H1 (cell line): ENCODE results near the gene KLHDC4. TPM values are rescaled to one million over a fixed set of nuclear protein-coding genes. Genes with fewer than 3 reads are reported as not detected.

Source experiments
- CTCF ChIA-PET: fragments of 300-600 bp; sonication (Branson Sonifier 250); formaldehyde crosslinking; loops from one replicate; lab custom pipeline; 2021; ENCODE audit not compliant: partially characterized antibody; lab: Charles Lee
- POLR2A ChIA-PET: fragments of 300-600 bp; sonication (Branson Sonifier 250); formaldehyde crosslinking; loops from one replicate; lab custom pipeline; 2021; ENCODE audit warnings: inconsistent platforms; ENCODE audit not compliant: partially characterized antibody; lab: Charles Lee
- DNase-seq, 2 experiments: peaks; one replicate each; pipeline versions ENCODE4 v3.0.0 to v3.0.0-alpha.2; 2010 to 2022; ENCODE audit warnings: low spot score in 2 of 2, low read depth in 1 of 2, mixed read lengths in 1 of 2
- FAIRE-seq: peaks from 2 replicates; lab custom pipeline; 2011; peaks lifted over from hg19 to GRCh38; lab: Jason Lieb, UNC
- H2AFZ ChIP-seq: 2 replicates; pipeline ENCODE4 v1.8.1; 2012; ENCODE audit warnings: low read length, inconsistent platforms
- H2AK5ac ChIP-seq: 2 replicates; pipeline ENCODE4 v1.6.1; 2013; ENCODE audit warnings: low read depth, low read length
- H2BK120ac ChIP-seq: replicated peaks from 2 replicates; pipeline ENCODE3; 2013; ENCODE audit warnings: low read depth, low read length, inconsistent platforms
- H2BK12ac ChIP-seq: 2 replicates; pipeline ENCODE4 v1.6.1; 2013; ENCODE audit warnings: low read depth, low read length
- H2BK15ac ChIP-seq: 2 replicates; pipeline ENCODE4 v1.6.1; 2013; ENCODE audit warnings: low read length
- H2BK20ac ChIP-seq: 2 replicates; pipeline ENCODE4 v1.6.1; 2013; ENCODE audit warnings: low read length
- H2BK5ac ChIP-seq: 2 replicates; pipeline ENCODE4 v1.6.1; 2013; ENCODE audit warnings: low read depth, low read length
- H3K14ac ChIP-seq: 2 replicates; pipeline ENCODE4 v1.6.1; 2013; ENCODE audit warnings: inconsistent platforms; ENCODE audit not compliant: insufficient read length
- H3K18ac ChIP-seq: 2 replicates; pipeline ENCODE4 v1.6.1; 2013; ENCODE audit warnings: low read length; ENCODE audit errors: extremely low read depth
- H3K23ac ChIP-seq: 2 replicates; pipeline ENCODE4 v1.6.1; 2013; ENCODE audit warnings: inconsistent platforms; ENCODE audit not compliant: insufficient read length
- H3K23me2 ChIP-seq: 2 replicates; pipeline ENCODE4 v1.6.1; 2013; ENCODE audit warnings: low read depth, low read length
- H3K27ac ChIP-seq: 2 replicates; pipeline ENCODE4 v1.6.1; 2011; ENCODE audit warnings: low read depth, low read length, inconsistent platforms
- H3K27me3 ChIP-seq, 4 experiments: replicated peaks in 1 of 4; 1 replicate in 1 of 4; 2 replicates in 3 of 4; pipeline versions ENCODE4 v1.6.1 to v1.8.1; 2011 to 2013; ENCODE audit warnings: low read length in 3 of 4, mild to moderate bottlenecking in 3 of 4, inconsistent platforms in 2 of 4, mixed read lengths in 2 of 4, moderate library complexity in 1 of 4; ENCODE audit not compliant: control insufficient read depth in 3 of 4, insufficient read depth in 3 of 4; ENCODE audit errors: extremely low read depth in 1 of 4
- H3K36me3 ChIP-seq, 4 experiments: 2 replicates each; pipeline versions ENCODE4 v1.6.1 to v1.8.1; 2011 to 2013; ENCODE audit warnings: mild to moderate bottlenecking in 4 of 4, low read length in 3 of 4, moderate library complexity in 2 of 4, control low read depth in 1 of 4, inconsistent platforms in 1 of 4; ENCODE audit not compliant: insufficient read depth in 4 of 4, control insufficient read depth in 2 of 4
- H3K4ac ChIP-seq: replicated peaks from 2 replicates; pipeline ENCODE3; 2013; ENCODE audit warnings: low read length, low read depth, mixed read lengths, inconsistent platforms; ENCODE audit not compliant: insufficient read length
- H3K4me1 ChIP-seq, 4 experiments: replicated peaks in 1 of 4; 1 replicate in 1 of 4; 2 replicates in 3 of 4; pipeline versions ENCODE4 v1.6.1 to v1.8.1; 2011 to 2013; ENCODE audit warnings: low read length in 3 of 4, inconsistent platforms in 2 of 4, mixed read lengths in 1 of 4; ENCODE audit not compliant: insufficient read depth in 4 of 4, control insufficient read depth in 3 of 4
- H3K4me2 ChIP-seq, 2 experiments: 2 replicates each; pipeline versions ENCODE4 v1.6.1 to v1.8.1; 2011 to 2013; ENCODE audit warnings: low read depth in 2 of 2, low read length in 2 of 2, control low read depth in 1 of 2, inconsistent platforms in 1 of 2, mild to moderate bottlenecking in 1 of 2; ENCODE audit not compliant: insufficient read depth in 1 of 2
- H3K4me3 ChIP-seq, 4 experiments: fragments of 200-600, 300-600 bp in 1 of 4; sonication (generic), shearing (Covaris generic), sonication (Bioruptor Twin) in 1 of 4; 2 replicates each; pipeline versions ENCODE4 v1.5.1 to v1.8.1; 2011 to 2016; ENCODE audit warnings: low read length in 4 of 4, low read depth in 3 of 4, control low read depth in 2 of 4, inconsistent platforms in 2 of 4, mild to moderate bottlenecking in 2 of 4, mixed read lengths in 1 of 4, moderate library complexity in 1 of 4; ENCODE audit not compliant: insufficient read depth in 2 of 4; ENCODE audit errors: extremely low read depth in 1 of 4
- H3K56ac ChIP-seq: replicated peaks from 2 replicates; pipeline ENCODE3; 2013; ENCODE audit warnings: low read depth, mild to moderate bottlenecking, mixed read lengths, low read length, inconsistent platforms; ENCODE audit not compliant: insufficient read length
- H3K79me1 ChIP-seq: 2 replicates; pipeline ENCODE4 v1.6.1; 2013; ENCODE audit warnings: low read depth, low read length, control low read depth
- H3K79me2 ChIP-seq, 2 experiments: 2 replicates each; pipeline versions ENCODE4 v1.6.1 to v1.8.1; 2012 to 2013; ENCODE audit warnings: low read length in 2 of 2, mild to moderate bottlenecking in 2 of 2, inconsistent platforms in 1 of 2; ENCODE audit not compliant: insufficient read depth in 2 of 2, control insufficient read depth in 1 of 2
- H3K9ac ChIP-seq, 4 experiments: replicated peaks in 1 of 4; 1 replicate in 1 of 4; 2 replicates in 3 of 4; pipeline versions ENCODE4 v1.6.1 to v1.8.1; 2011 to 2013; ENCODE audit warnings: low read depth in 3 of 4, low read length in 3 of 4, control low read depth in 2 of 4, mild to moderate bottlenecking in 2 of 4, moderate library complexity in 2 of 4, inconsistent platforms in 1 of 4; ENCODE audit errors: extremely low read depth in 1 of 4
- H3K9me3 ChIP-seq, 2 experiments: 2 replicates each; pipeline versions ENCODE4 v1.6.1 to v1.8.1; 2012 to 2013; ENCODE audit warnings: mild to moderate bottlenecking in 2 of 2, moderate library complexity in 2 of 2, control low read depth in 1 of 2, inconsistent platforms in 1 of 2, low read depth in 1 of 2, low read length in 1 of 2, mixed read lengths in 1 of 2; ENCODE audit not compliant: insufficient read depth in 2 of 2
- H4K20me1 ChIP-seq, 2 experiments: replicated peaks in 1 of 2; 2 replicates each; pipeline versions ENCODE3 to v1.8.1; 2011 to 2013; ENCODE audit warnings: inconsistent platforms in 2 of 2, low read length in 2 of 2, mild to moderate bottlenecking in 1 of 2; ENCODE audit not compliant: insufficient read depth in 2 of 2, control insufficient read depth in 1 of 2
- H4K5ac ChIP-seq: 2 replicates; pipeline ENCODE4 v1.6.1; 2013; ENCODE audit warnings: low read length, low read depth, mixed read lengths, inconsistent platforms; ENCODE audit not compliant: insufficient read length
- H4K8ac ChIP-seq: 2 replicates; pipeline ENCODE4 v1.8.0; 2013; ENCODE audit warnings: mild to moderate bottlenecking, moderate library complexity, low read length, inconsistent platforms; ENCODE audit not compliant: insufficient read depth; ENCODE audit errors: extremely low read depth
- H4K91ac ChIP-seq: replicated peaks from 2 replicates; pipeline ENCODE3; 2013; ENCODE audit warnings: low read length, mixed read lengths, inconsistent platforms; ENCODE audit not compliant: insufficient read length
- BACH1 ChIP-seq: IDR thresholded peaks from 2 replicates; pipeline ENCODE4 v1.6.1; 2012; ENCODE audit warnings: low read length, improper control_type of control experiment
- NRF1 ChIP-seq: IDR thresholded peaks from 2 replicates; pipeline ENCODE4 v1.6.1; 2011; ENCODE audit warnings: mild to moderate bottlenecking, low read depth, low read length, improper control_type of control experiment
- POU5F1 ChIP-seq: IDR thresholded peaks from 2 replicates; pipeline ENCODE4 v1.6.1; 2011; ENCODE audit warnings: low read depth, mild to moderate bottlenecking, low read length, moderate library complexity
- WGBS, 2 experiments: shearing (Covaris generic) in 1 of 2; methylation state at CpG; one replicate each; pipeline versions ENCODE4 v1.1.6 to v1.1.7; 2013 to 2015; ENCODE audit warnings: low lambda C conversion rate in 2 of 2, mixed read lengths in 2 of 2, inconsistent platforms in 1 of 2, low coverage in 1 of 2, missing lambda C conversion rate in 1 of 2; ENCODE audit not compliant: insufficient replicate concordance in 2 of 2, insufficient coverage in 1 of 2, insufficient read length in 1 of 2; ENCODE audit errors: extremely low coverage in 1 of 2, missing lambda C conversion rate in 1 of 2; 5-methylcytosine and 5-hydroxymethylcytosine counted together
- polyA plus RNA-seq, 7 experiments: library from polyadenylated mRNA; depleted of rRNA in 3 of 7; stranded (reverse) in 5 of 7; unstranded in 2 of 7; fragments of >200 nt in 5 of 7; fragments of 200-250 nt in 2 of 7; gene quantifications; 1 replicate in 5 of 7; 2 replicates in 1 of 7; 4 replicates in 1 of 7; pipeline versions ENCODE4 v1.2.1 to v1.2.3, GENCODE V29; 2011 to 2013; ENCODE audit warnings: missing spikeins in 2 of 7, mixed read lengths in 2 of 7
- total RNA-seq: library from RNA; stranded (reverse); fragmentation: NEBNext Ultra II Directional; extraction: Animal tissue kit (Norgen Biotek cat#: 25700); gene quantifications from 2 replicates; pipeline ENCODE4 v1.2.1, GENCODE V29; 2021
- TF ChIP-seq, protein P1 (sequence below): IDR thresholded peaks from 2 replicates; pipeline ENCODE4 v1.6.1; 2012; ENCODE audit warnings: inconsistent platforms

The KLHDC4 gene
- total and polyA plus RNA-seq, 2 of the 8 experiments (the other 6 are each of a cell fraction or from before 2014, with no cell fraction given), result 23.7 to 63.9 TPM

DNA sequence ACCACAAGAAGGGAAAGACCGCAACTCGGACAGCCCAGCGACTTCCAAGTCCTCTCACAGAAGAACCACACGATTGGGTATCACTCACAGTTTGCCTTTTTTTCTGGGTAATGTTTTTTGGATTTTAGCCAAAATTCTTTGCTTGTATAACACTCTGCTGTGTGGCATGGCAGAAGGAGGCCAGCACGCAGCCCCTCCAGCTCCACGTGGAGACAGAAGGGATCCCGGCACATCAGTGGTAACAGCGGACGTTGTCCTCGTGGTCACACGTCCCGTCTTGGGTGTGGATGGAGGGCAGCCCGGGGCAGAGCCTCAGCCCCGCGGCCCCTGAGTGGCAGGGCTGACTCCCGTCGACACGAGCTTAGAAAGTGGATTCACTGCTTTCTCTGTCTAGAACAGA lies 69.1 kb downstream of the KLHDC4 start:
- H2BK5ac ChIP-seq, result no peak overlapping the region
- H2AK5ac ChIP-seq, result no peak overlapping the region
- CTCF ChIA-PET, result interaction anchor here (1.0 to 1.2 kb wide), 2 partner anchors 12 to 15 kb away, joined by 3 to 5 read pairs; no protein-coding TSS in a partner anchor
- H3K79me2 ChIP-seq, result no peaks in the 10 kb centered on the region
- DNase-seq (no peak), FAIRE-seq (no peak)
- H2AFZ ChIP-seq, result no peak overlapping the region
- H3K4ac ChIP-seq, result no peak overlapping the region
- no peaks in the 10 kb centered on the region for H3K23me2 ChIP-seq
- H4K91ac ChIP-seq, result no peak overlapping the region
- peaks cover 6 to 40% (median 19%) of the 10 kb centered on the region in 4 experiments; a peak in 7 of 8 replicates for H3K36me3 ChIP-seq
- peaks cover 7 to 12% of the 10 kb centered on the region in 2 experiments for H4K20me1 ChIP-seq
- no peak overlapping the region for H4K8ac ChIP-seq
- H2BK15ac ChIP-seq, result no peak overlapping the region
- H4K5ac ChIP-seq, result no peak overlapping the region
- H3K23ac ChIP-seq, result no peak overlapping the region
- H3K14ac ChIP-seq, result no peak overlapping the region
- no peak overlapping the region for H3K27ac ChIP-seq
- H3K4me2 ChIP-seq, result no peak overlapping the region
- 88% methylated on average over 12 of the region's 18 CpGs; no CpG with 5 or more reads in 1 of the 2 experiments for WGBS, 2 experiments
- no peaks in the 10 kb centered on the region for H3K9me3 ChIP-seq
- no peaks in the 10 kb centered on the region for H3K79me1 ChIP-seq
- H3K56ac ChIP-seq, result no peak overlapping the region
- POLR2A ChIA-PET, result interaction anchor here (0.7 kb wide), 1 partner anchor 12 kb away, joined by 3 read pairs; no protein-coding TSS in a partner anchor
- no peak overlapping the region for H2BK20ac ChIP-seq
- no peak overlapping the region for H2BK12ac ChIP-seq
- no peak overlapping the region for H3K18ac ChIP-seq
- no peaks in the 10 kb centered on the region for H3K4me1 ChIP-seq
- no peaks in the 10 kb centered on the region for H3K27me3 ChIP-seq
- no peak overlapping the region for H2BK120ac ChIP-seq
- H3K9ac ChIP-seq, result no peak overlapping the region
- H3K4me3 ChIP-seq, result no peak overlapping the region
- TF ChIP-seq NRF1 (no peak), BACH1 (no peak), POU5F1 (no peak)
- TF ChIP-seq, protein P1, sequence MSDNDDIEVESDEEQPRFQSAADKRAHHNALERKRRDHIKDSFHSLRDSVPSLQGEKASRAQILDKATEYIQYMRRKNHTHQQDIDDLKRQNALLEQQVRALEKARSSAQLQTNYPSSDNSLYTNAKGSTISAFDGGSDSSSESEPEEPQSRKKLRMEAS, result no peak
